IMR-90 (cell line): ENCODE data around the gene ACTA1.

Source experiments
- CTCF ChIP-seq: conservative IDR thresholded peaks from 2 replicates; pipeline ENCODE4 v1.5.1; 2012; ENCODE audit warnings: mild to moderate bottlenecking, low read depth, low read length, improper control_type of control experiment
- MXI1 ChIP-seq: IDR thresholded peaks from 2 replicates; pipeline ENCODE4 v1.6.1; 2012; ENCODE audit warnings: low read depth, mild to moderate bottlenecking, low read length, moderate library complexity, borderline replicate concordance
- POLR2A ChIP-seq: IDR thresholded peaks from 2 replicates; pipeline ENCODE4 v1.6.1; 2012; ENCODE audit warnings: mild to moderate bottlenecking, low read depth, low read length
- RAD21 ChIP-seq: IDR thresholded peaks from 2 replicates; pipeline ENCODE4 v1.6.1; 2012; ENCODE audit warnings: low read length, improper control_type of control experiment

- no peak for TF ChIP-seq CTCF
- TF ChIP-seq RAD21, result no peak
- no peak for TF ChIP-seq POLR2A
- no peak for TF ChIP-seq MXI1
Observed at GRCh38 chr1:229425564-229426159, 8.2 kb downstream of the ACTA1 start.
